Activated CD4-positive, alpha-beta T cell treated with anti-CD3 and anti-CD28 coated beads, Interleukin-2, Interleukin-6, amounts not matched to agents 100 ng/mL and 50 ng/mL, durations not matched to agents 16 hours and 8 hours (primary cell): Measurements from ENCODE around the gene WASF2.
"Not testable (repeated sequence)": the region's sequence is repeated elsewhere in the genome, so short reads cannot be mapped to it uniquely, and the experiment has no call there.

Experiments used
- DNase-seq: peaks from one replicate; pipeline ENCODE4 v3.0.0-alpha.2; 2020

WASF2 gene

DNA sequence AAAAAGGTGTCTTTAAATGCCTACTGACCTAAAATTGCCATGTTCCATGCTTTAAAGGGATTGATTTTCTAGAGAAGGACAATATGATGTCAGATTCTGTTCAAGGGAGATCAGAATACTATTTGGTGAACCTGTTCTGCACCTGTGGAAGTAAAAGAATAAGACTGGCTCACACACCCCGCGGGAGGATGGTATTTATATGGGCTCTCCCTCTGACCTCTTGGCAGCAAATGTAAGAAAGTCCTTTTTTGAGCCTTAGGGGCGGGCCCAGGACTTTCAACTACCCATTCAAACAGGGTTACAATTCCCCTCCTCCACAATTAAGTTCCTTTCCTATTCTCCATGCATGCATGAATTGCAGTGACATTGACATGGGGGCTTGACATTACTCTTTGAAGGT, 42.1 kb downstream of the WASF2 start:
- no peak for DNase-seq

- no peak for DNase-seq
These were observed 42.6 kb downstream of the WASF2 start for GRCh38 chr1:27447399-27447798.

GRCh38 chr1:27446496-27447020, 43.4 kb downstream of the WASF2 start:
- no peak for DNase-seq

DNA sequence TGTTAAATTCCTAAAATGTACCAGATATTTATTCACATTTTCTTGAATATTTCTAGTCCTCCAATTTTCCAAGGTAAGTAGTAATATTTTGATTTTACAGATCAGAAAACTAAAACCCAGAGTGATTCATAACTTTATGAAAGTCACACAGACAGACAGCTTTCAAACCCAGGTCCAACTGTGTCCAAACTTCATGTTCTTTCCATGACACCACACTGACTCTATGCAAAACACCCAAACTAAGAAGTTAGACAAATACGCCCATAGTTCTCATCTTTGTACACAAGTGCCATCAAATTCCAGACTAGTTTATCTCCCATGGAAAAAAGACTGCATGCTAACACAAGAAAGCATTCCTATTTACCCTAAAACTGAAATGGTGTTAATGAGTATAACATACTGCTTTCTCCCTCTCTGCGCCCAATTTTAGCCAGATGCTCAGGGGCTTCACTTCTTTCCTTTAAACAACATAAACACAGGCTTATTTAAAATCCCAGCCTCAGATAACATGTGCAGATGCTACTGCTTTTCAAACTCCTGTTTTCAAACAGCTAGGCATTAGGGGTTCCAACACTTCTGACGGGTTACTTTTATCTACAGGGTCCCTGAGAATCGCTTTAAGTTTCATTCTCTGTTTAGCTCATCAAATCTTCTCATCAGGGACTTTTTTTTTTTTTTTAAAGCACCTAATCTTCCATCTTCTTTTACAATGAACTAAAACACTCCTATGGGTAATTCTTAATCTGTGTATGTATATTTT, 44.6 kb downstream of the WASF2 start:
- peak; percentile 75 for DNase-seq

DNA sequence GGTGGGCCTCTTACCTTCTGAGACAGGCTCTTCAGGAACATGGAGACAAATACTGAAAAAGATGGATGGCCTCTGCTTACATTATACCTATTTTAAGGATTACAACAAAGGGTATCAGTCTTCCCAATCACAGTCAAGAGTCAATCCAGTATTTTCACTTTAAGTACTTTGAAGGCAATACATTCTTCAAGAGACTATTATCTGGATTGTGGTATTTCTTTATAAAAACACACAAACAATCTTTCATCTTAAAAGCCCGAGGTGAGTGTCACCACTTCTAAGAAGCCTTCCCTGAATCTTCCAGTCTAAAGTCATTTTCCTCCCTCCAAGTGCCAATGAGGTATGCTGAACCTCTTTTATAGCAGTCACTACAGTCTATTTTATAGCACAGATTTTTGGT, 45.3 kb downstream of the WASF2 start:
- DNase-seq: peak; percentile 27

- DNase-seq: no peak
These were observed 50.8 kb downstream of the WASF2 start for GRCh38 chr1:27439150-27439549.

- DNase-seq: no peak
These were observed 51.3 kb downstream of the WASF2 start for GRCh38 chr1:27438621-27439061.

- DNase-seq: peak; percentile 36
These were observed 53.5 kb downstream of the WASF2 start for GRCh38 chr1:27436204-27437159.

DNA sequence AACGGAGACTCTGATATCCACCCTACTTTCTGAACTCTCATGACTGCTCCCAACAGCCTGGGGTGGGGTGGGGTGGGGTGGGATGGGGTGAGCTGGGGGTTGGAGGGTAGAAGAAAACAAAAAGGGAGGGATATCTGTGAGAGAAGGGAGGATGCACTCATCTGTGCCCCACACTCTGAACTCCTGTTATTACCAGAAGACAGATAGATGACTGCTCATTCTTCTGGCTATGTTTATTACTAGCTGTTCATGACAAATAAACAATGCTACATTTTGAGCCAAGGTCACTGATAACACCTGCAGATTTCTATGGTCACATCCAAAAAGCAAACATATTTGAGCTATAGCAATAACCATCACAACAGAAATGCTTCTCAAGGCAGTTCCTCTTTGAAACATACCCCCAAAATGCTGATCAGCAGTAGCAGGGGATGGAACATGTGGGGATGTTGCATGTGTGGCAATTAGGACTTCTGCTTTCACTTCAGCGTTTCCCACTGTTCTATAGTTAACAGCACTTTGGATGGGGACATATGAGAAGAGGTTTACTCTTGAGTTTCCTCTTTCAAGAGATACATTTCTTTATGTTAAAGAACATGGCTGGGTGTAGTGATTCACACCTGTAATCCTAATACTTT, 54.3 kb downstream of the WASF2 start:
- DNase-seq: no peak

- DNase-seq: no peak
These were observed 56.3 kb downstream of the WASF2 start for GRCh38 chr1:27433706-27434105.

DNA sequence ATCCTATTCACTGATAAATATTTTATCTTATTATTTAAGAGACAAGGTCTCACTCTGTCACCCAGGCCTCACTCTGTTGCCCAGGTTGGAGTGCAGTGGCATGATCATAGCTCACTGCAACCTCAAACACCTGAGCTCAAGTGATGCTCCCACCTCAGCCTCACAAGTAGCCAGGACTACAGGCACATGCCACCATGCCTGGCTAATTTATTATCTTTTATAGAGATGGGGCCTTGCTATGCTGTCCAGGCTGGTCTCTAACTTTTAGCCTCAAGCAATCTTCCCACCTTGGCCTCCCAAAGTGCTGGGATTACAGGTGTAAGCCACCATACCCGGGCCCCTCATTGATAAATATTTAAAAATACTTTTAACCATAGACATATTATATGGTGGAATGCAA, 57.2 kb downstream of the WASF2 start:
- DNase-seq: not testable (repeated sequence)

GRCh38 chr1:27431601-27431940, 58.4 kb downstream of the WASF2 start:
- DNase-seq: no peak

DNA sequence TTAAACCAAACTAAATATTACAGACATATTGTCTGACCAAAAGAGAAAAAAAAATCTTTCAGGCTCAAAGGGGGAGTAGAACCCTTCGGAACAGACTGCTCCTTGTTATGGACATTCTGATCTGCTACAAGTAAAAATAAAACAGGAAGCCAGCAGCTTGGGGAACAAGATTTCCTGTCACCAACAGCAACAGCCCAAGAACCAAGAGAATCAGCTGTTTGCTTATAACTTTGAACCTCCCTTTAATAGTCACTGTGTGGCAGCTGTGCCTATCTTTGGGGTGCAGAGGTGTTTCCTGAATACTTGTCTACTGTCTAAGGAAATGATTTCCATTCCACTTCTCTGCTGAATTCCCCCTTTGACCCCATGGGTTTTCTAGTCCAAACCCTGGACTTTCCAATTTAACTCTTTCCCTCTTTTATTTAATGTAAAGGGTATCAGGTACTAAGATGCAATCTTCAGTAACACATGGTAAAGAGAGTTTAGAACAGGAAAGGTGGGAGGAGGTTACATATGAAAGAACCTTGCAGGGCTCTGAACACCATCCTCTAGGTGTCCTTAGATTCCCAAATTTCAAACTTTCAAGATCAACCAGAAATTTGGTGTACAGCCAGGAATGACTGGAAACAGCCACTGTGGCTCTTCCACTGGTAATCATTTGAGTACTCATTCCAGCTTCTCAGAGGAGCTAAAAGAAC, 58.9 kb downstream of the WASF2 start:
- peak; percentile 35 for DNase-seq

- no peak for DNase-seq
These were observed 60.9 kb downstream of the WASF2 start for GRCh38 chr1:27429029-27429425.

DNA sequence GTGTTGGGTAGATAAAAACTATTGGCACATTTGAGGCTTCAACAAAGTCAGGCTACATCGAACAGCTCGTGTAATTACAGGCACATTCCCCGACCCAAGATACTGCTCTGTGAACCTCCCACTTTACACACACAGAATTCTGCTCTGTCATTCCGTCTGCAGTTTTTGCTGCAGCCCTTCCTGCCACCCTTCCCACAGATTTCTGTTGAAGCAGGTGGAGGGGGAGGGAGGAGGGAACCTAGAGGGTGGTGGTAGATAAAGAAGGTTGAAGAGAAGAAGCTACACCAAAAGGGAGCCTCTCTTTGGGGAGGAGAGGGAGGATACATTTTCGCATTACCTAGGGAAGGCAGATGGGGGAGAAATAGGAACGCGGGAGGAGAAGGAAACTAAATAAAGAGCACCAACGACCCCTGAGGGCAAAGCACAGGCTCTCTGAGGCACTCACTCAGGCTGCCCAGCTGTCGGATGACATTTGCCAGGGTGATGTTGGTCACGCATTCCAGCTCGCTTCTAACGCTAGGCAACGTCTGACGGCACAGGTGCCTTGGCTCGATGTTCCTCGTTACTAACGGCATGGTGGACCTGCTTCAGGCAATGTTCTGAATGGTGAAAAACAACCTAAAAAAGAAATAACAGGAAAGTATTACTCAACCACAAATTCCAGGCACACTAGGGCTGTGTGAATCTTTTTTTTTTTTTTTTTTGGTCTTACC, 61.5 kb downstream of the WASF2 start:
- DNase-seq: peak; percentile 36

DNA sequence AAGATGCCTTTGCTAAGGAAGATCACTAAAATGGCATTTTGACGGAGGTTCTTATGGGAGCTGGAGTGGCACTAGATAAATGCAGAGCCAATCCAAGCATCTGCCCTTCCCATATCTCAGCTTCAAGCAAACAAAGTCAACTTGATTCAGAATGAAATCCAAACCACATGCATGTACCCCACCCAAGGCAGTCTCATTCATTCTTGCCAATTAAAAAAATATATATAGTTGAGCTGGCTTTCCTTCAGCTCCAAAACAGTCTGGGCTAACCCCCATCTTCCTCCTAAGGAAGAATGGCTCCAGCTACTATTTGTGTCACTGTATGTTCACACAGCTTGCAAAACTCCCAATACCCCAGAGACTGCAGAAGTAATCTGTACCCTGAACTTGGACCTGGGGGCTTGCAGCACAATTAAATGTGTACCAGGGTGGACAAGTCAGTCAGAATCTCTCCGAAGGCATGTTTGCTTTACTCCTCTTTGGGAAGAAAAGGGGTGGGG, 62.1 kb downstream of the WASF2 start:
- DNase-seq: no peak

DNA sequence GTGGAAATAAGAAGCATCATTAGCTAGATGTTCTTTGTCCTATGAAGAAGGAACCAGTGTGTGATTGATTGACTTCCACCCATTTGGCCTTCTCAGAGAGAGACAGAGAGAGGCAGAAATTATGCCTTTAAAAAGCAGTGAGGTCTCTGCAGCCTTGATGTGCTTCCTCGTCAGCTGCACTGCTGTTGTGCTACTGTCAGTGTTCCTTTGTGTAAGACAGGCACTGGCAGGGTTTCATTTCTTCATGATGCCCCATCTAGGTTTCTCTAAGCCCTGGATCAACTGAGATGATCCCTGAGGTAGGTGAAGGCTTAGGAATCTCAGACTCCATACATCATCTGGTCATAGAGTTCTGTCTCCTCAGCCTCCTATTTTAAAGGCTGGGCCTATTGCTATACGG, 62.6 kb downstream of the WASF2 start:
- no peak for DNase-seq

GRCh38 chr1:27423709-27424108, 66.3 kb downstream of the WASF2 start:
- DNase-seq: no peak

DNA sequence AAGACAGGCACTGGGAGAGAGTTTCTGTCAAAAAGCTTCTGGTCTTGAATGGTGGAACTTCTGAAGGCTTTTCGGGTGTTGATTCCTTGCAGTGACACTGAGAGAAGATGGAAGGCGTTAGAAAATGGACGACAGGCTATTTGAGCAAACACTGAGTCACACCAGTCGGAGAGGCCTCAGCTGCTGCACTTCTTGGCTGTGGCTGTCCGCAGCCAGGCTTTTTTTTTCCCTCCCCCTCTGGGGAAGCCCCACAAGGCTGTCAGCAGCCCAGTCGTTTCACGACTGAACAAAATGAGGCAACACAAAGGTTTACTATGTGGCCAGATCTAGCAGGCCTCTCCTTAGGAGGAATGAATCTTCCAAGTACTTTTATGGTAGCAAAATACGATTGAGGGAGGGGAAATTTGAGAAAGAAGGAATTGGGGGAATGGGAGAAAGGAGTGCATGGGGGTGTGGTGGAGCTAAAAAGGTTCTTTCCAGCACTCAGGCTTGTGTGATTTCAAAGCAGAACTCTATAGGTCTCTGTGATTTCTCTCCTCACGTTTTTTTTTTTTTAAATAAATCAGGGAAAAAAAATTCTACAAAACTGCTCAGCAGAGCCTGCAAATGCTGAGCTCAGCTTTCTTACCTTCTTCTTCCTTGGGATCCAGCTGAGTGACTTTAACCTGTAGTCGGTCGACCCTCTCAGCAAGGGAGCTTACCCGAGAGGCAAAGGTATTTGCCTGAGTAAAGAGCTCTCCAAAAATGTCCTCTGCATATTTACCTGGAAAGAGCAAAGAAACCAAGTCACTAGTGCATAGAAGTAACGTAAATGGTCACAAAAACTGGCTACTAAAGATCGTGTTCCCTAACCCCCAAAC, 71.4 kb downstream of the WASF2 start:
- DNase-seq: peak; percentile 90

GRCh38 chr1:27417713-27418112, 72.3 kb downstream of the WASF2 start:
- no peak for DNase-seq
